ENCODE results near the gene HOXB6. TPM values are rescaled to one million over a fixed set of nuclear protein-coding genes. Genes with fewer than 3 reads are reported as not detected.

HOXB6 gene
- total RNA-seq, 2 donors from 2014 or later = 0.82 to 2.6 TPM

GRCh38 chr17:48551596-48552465, 53.0 kb downstream of the HOXB6 start:
- Histone ChIP-seq H3K36me3 (no peaks in the 10 kb centered on the region), H3K4me1 (peaks cover 0 to 14% of the 10 kb centered on the region in 2 donors), H3K27ac (no peak overlapping the region), H3K4me3 (no peak overlapping the region), H3K9me3 (no peaks in the 10 kb centered on the region), H3K27me3 (peaks cover 4 to 7% of the 10 kb centered on the region in 2 donors)
- TF ChIP-seq CTCF (IDR thresholded peaks at IDR 0.05) = no peak
- DNase-seq (ENCODE audit: low spot score) = no peak

- H3K27ac ChIP-seq = no peak overlapping the region
- peaks cover 0 to 11% of the 10 kb centered on the region in 2 donors for H3K4me1 ChIP-seq
- DNase-seq (ENCODE audit: low spot score) = no peak
- H3K9me3 ChIP-seq = no peaks in the 10 kb centered on the region
- peaks cover 4 to 7% of the 10 kb centered on the region in 2 donors for H3K27me3 ChIP-seq
- H3K36me3 ChIP-seq = no peaks in the 10 kb centered on the region
- TF ChIP-seq CTCF (IDR thresholded peaks at IDR 0.05) = no peak
- no peak overlapping the region for H3K4me3 ChIP-seq
These were observed 53.6 kb downstream of the HOXB6 start for GRCh38 chr17:48551214-48551555.

GRCh38 chr17:48550502-48551213, 54.1 kb downstream of the HOXB6 start:
- Histone ChIP-seq H3K27me3 (peaks cover 4 to 6% of the 10 kb centered on the region in 2 donors), H3K4me3 (no peak overlapping the region), H3K27ac (no peak overlapping the region), H3K4me1 (peaks cover 0 to 12% of the 10 kb centered on the region in 2 donors), H3K36me3 (no peaks in the 10 kb centered on the region), H3K9me3 (no peaks in the 10 kb centered on the region)
- DNase-seq (ENCODE audit: low spot score) = no peak
- no peak for TF ChIP-seq CTCF (IDR thresholded peaks at IDR 0.05)

GRCh38 chr17:48549914-48550501, 54.8 kb downstream of the HOXB6 start:
- TF ChIP-seq CTCF (IDR thresholded peaks at IDR 0.05) = no peak
- no peak for DNase-seq (ENCODE audit: low spot score)
- Histone ChIP-seq H3K36me3 (no peaks in the 10 kb centered on the region), H3K4me3 (no peak overlapping the region), H3K27me3 (peaks cover 4 to 5% of the 10 kb centered on the region in 2 donors), H3K4me1 (peaks cover 0 to 13% of the 10 kb centered on the region in 2 donors), H3K9me3 (no peaks in the 10 kb centered on the region), H3K27ac (no peak overlapping the region)

GRCh38 chr17:48549281-48549630, 55.5 kb downstream of the HOXB6 start:
- H3K4me1 ChIP-seq = peaks cover 0 to 14% of the 10 kb centered on the region in 2 donors
- DNase-seq (ENCODE audit: low spot score) = no peak
- no peaks in the 10 kb centered on the region for H3K36me3 ChIP-seq
- no peak overlapping the region for H3K4me3 ChIP-seq
- peaks cover 4 to 8% of the 10 kb centered on the region in 2 donors for H3K27me3 ChIP-seq
- TF ChIP-seq CTCF (IDR thresholded peaks at IDR 0.05) = no peak
- no peaks in the 10 kb centered on the region for H3K9me3 ChIP-seq
- no peak overlapping the region for H3K27ac ChIP-seq

Measured in right atrium auricular region (tissue), 2 donors.